Neural progenitor cell (in vitro differentiated cells): ENCODE data around the gene LSM14B. TPM values are rescaled to one million over a fixed set of nuclear protein-coding genes. Genes with fewer than 3 reads are reported as not detected.

Experiments used
- DNase-seq: peaks from one replicate; pipeline ENCODE4 v3.0.0-alpha.2; 2016; ENCODE audit warnings: low spot score
- H2AFZ ChIP-seq: fragments of 200-600 bp; sonication (generic); replicated peaks from 2 replicates; pipeline ENCODE4 v1.6.1; 2016; ENCODE audit warnings: antibody characterized with exemption
- H3F3A ChIP-seq: fragments of 200-600 bp; sonication (generic); 2 replicates; pipeline ENCODE4 v1.6.1; 2016; ENCODE audit warnings: antibody characterized with exemption, low read depth
- H3K27ac ChIP-seq: fragments of 200-600 bp; sonication (generic); 2 replicates; pipeline ENCODE4 v1.5.1; 2016; ENCODE audit warnings: mild to moderate bottlenecking
- H3K27me3 ChIP-seq: fragments of 200-600 bp; sonication (generic); 2 replicates; pipeline ENCODE4 v1.6.1; 2016; ENCODE audit warnings: mild to moderate bottlenecking, moderate library complexity
- H3K36me3 ChIP-seq: fragments of 200-600 bp; sonication (generic); 2 replicates; pipeline ENCODE4 v1.5.1; 2016
- H3K4me1 ChIP-seq: fragments of 200-600 bp; sonication (generic); 2 replicates; pipeline ENCODE4 v1.6.1; 2016; ENCODE audit warnings: mixed run types
- H3K4me2 ChIP-seq: fragments of 200-600 bp; sonication (generic); 2 replicates; pipeline ENCODE4 v1.6.1; 2016
- H3K4me3 ChIP-seq: fragments of 200-600 bp; sonication (generic); 2 replicates; pipeline ENCODE4 v1.5.1; 2016
- H3K79me2 ChIP-seq: fragments of 200-600 bp; sonication (generic); 2 replicates; pipeline ENCODE4 v1.6.1; 2016; ENCODE audit warnings: low read depth
- H3K9ac ChIP-seq: fragments of 200-600 bp; sonication (generic); 2 replicates; pipeline ENCODE4 v1.6.1; 2016
- H3K9me3 ChIP-seq: fragments of 200-600 bp; sonication (generic); 2 replicates; pipeline ENCODE4 v1.5.1; 2016; ENCODE audit warnings: low read depth
- H4K20me1 ChIP-seq: fragments of 200-600 bp; sonication (generic); 2 replicates; pipeline ENCODE4 v1.6.1; 2016; ENCODE audit warnings: low read depth
- H3K27ac Mint-ChIP-seq: 3 replicates; pipeline ENCODE4 v1.8.0; 2021; ENCODE audit warnings: mixed read lengths
- H3K27me3 Mint-ChIP-seq: 2 replicates; pipeline ENCODE4 v1.8.0; 2022; ENCODE audit warnings: low read depth, mild to moderate bottlenecking, inconsistent platforms, moderate library complexity, mixed read lengths; ENCODE audit not compliant: insufficient read depth
- H3K36me3 Mint-ChIP-seq: 3 replicates; pipeline ENCODE4 v1.8.0; 2021; ENCODE audit warnings: mixed read lengths
- H3K4me1 Mint-ChIP-seq: 3 replicates; pipeline ENCODE4 v1.8.0; 2021; ENCODE audit warnings: mixed read lengths
- H3K4me3 Mint-ChIP-seq: 3 replicates; pipeline ENCODE4 v1.8.0; 2021; ENCODE audit warnings: mild to moderate bottlenecking, moderate library complexity, mixed read lengths
- H3K9me3 Mint-ChIP-seq: 3 replicates; pipeline ENCODE4 v1.8.0; 2020; ENCODE audit warnings: mixed read lengths
- EZH2 ChIP-seq: fragments of 200-600 bp; sonication (generic); IDR thresholded peaks from 2 replicates; pipeline ENCODE4 v1.6.1; 2017; ENCODE audit warnings: antibody characterized with exemption, mild to moderate bottlenecking, moderate library complexity
- EZH2phosphoT487 ChIP-seq: fragments of 200-600 bp; sonication (generic); IDR thresholded peaks from 2 replicates; pipeline ENCODE4 v1.6.1; 2017; ENCODE audit warnings: antibody characterized with exemption
- total RNA-seq: library from RNA; depleted of rRNA; stranded (reverse); fragments of >200 nt; gene quantifications from 2 replicates; pipeline ENCODE4 v1.2.3, GENCODE V29; 2015; ENCODE audit warnings: low replicate concordance
- TF ChIP-seq, protein P1 (sequence below): fragments of 200-600 bp; sonication (generic); IDR thresholded peaks from 2 replicates; pipeline ENCODE4 v1.5.1; 2017; ENCODE audit warnings: antibody characterized with exemption, mild to moderate bottlenecking

Gene LSM14B
- total RNA-seq, 1 donor from 2014 or later = 52.6 TPM

- no peak overlapping the region for H3K4me3 Mint-ChIP-seq
- Histone ChIP-seq H3K36me3 (no peaks in the 10 kb centered on the region), H3F3A (no peaks in the 10 kb centered on the region), H3K27me3 (no peaks in the 10 kb centered on the region), H2AFZ (no peak overlapping the region), H3K4me1 (no peaks in the 10 kb centered on the region), H3K9me3 (no peaks in the 10 kb centered on the region), H4K20me1 (no peaks in the 10 kb centered on the region), H3K4me3 (no peak overlapping the region), H3K9ac (no peak overlapping the region), H3K27ac (no peak overlapping the region), H3K4me2 (no peak overlapping the region), H3K79me2 (no peaks in the 10 kb centered on the region)
- peaks cover 11% of the 10 kb centered on the region for H3K27me3 Mint-ChIP-seq
- no peak for DNase-seq
- no peak overlapping the region for H3K27ac Mint-ChIP-seq
- no peaks in the 10 kb centered on the region for H3K36me3 Mint-ChIP-seq
- H3K4me1 Mint-ChIP-seq = no peaks in the 10 kb centered on the region
- TF ChIP-seq EZH2phosphoT487 (no peak), EZH2 (no peak)
- TF ChIP-seq, protein P1, sequence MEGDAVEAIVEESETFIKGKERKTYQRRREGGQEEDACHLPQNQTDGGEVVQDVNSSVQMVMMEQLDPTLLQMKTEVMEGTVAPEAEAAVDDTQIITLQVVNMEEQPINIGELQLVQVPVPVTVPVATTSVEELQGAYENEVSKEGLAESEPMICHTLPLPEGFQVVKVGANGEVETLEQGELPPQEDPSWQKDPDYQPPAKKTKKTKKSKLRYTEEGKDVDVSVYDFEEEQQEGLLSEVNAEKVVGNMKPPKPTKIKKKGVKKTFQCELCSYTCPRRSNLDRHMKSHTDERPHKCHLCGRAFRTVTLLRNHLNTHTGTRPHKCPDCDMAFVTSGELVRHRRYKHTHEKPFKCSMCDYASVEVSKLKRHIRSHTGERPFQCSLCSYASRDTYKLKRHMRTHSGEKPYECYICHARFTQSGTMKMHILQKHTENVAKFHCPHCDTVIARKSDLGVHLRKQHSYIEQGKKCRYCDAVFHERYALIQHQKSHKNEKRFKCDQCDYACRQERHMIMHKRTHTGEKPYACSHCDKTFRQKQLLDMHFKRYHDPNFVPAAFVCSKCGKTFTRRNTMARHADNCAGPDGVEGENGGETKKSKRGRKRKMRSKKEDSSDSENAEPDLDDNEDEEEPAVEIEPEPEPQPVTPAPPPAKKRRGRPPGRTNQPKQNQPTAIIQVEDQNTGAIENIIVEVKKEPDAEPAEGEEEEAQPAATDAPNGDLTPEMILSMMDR = no peak
- no peaks in the 10 kb centered on the region for H3K9me3 Mint-ChIP-seq
Measured at GRCh38 chr20:62089393-62089792, 32.9 kb upstream of the LSM14B start.

DNA sequence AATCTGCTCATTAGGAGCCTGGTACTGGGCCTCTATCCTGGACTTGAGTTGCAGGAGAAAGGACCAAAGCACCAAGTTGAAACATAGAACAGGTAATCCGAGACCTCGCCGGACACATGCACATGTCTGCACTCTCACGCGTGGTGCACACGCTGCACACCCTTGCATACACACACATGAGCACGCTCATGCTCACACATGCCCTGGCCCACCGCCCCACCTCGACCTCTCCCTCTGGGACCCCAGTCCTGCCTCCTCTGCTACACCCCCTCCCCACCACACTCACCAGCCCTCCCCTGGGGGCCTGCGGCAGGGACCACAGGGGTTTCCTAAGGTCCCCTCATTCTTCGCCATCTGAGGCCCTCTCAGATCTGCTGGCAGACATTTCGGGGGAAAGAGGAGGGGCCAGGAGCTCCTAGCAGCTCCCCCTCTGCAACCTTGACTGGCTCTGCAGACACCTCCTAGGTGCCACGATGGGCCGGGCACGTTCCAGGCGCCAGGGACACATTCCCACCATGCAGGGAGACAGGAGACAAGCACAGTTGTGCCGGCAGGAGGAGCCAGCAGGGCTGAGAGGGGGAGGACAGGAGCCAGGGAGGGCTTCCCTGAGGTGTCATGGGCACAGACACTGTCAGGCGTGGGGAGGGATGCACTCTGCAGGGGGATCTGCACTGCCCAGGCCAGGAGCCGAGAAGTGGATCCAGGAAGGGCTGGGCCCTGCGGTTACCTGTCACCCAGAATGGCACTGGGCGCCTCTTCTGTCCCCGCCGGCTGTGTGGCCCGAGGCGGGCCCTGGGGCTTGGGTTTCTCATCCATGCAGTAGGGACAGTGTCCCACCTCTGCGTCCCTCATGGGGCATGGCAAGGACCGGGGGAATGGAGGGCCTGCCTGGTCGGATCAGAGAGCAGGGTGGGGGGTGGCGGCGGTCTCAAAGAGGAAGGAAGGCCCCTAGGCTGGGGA is 25.6 kb upstream of the LSM14B start:
- no peak overlapping the region for H2AFZ ChIP-seq
- H3K9me3 ChIP-seq = no peaks in the 10 kb centered on the region
- H3K4me2 ChIP-seq = no peak overlapping the region
- Mint-ChIP-seq H3K36me3 (no peaks in the 10 kb centered on the region), H3K9me3 (no peaks in the 10 kb centered on the region), H3K4me1 (no peaks in the 10 kb centered on the region), H3K27me3 (peaks cover 7% of the 10 kb centered on the region), H3K27ac (no peak overlapping the region), H3K4me3 (no peak overlapping the region)
- H3K4me1 ChIP-seq = no peaks in the 10 kb centered on the region
- H3K79me2 ChIP-seq = no peaks in the 10 kb centered on the region
- H3K9ac ChIP-seq = no peak overlapping the region
- TF ChIP-seq EZH2phosphoT487 = no peak
- TF ChIP-seq, protein P1 = no peak
- no peak for TF ChIP-seq EZH2
- H4K20me1 ChIP-seq = no peaks in the 10 kb centered on the region
- H3K36me3 ChIP-seq = no peaks in the 10 kb centered on the region
- DNase-seq = no peak
- H3K27ac ChIP-seq = no peak overlapping the region
- H3F3A ChIP-seq = no peaks in the 10 kb centered on the region
- H3K27me3 ChIP-seq = no peaks in the 10 kb centered on the region
- no peak overlapping the region for H3K4me3 ChIP-seq

- peaks cover 4% of the 10 kb centered on the region for H3K27me3 Mint-ChIP-seq
- no peaks in the 10 kb centered on the region for H4K20me1 ChIP-seq
- no peaks in the 10 kb centered on the region for H3F3A ChIP-seq
- H3K4me1 ChIP-seq = no peaks in the 10 kb centered on the region
- no peak overlapping the region for H3K9ac ChIP-seq
- no peaks in the 10 kb centered on the region for H3K36me3 ChIP-seq
- no peak overlapping the region for H2AFZ ChIP-seq
- no peaks in the 10 kb centered on the region for H3K9me3 ChIP-seq
- no peak overlapping the region for H3K4me3 ChIP-seq
- no peaks in the 10 kb centered on the region for H3K36me3 Mint-ChIP-seq
- H3K27ac ChIP-seq = no peak overlapping the region
- H3K4me3 Mint-ChIP-seq = no peak overlapping the region
- no peaks in the 10 kb centered on the region for H3K4me1 Mint-ChIP-seq
- no peaks in the 10 kb centered on the region for H3K27me3 ChIP-seq
- no peak overlapping the region for H3K4me2 ChIP-seq
- H3K79me2 ChIP-seq = no peaks in the 10 kb centered on the region
- H3K27ac Mint-ChIP-seq = no peak overlapping the region
- DNase-seq = no peak
- TF ChIP-seq EZH2phosphoT487 (no peak), EZH2 (no peak)
- TF ChIP-seq, protein P1 = no peak
- H3K9me3 Mint-ChIP-seq = peaks cover 2% of the 10 kb centered on the region
Measured at GRCh38 chr20:62097881-62098407, 24.3 kb upstream of the LSM14B start.
